ENCODE data around the gene OR10Z1.

The OR10Z1 gene

GRCh38 chr1:158604968-158605367, at the start of gene OR10Z1:
OR10Z1 (plus strand) TSS chr1:158605268; CDS start chr1:158606439, 1,171 bp downstream.
- no peak for DNase-seq (ENCODE audit: extremely low read depth in 1 of 2, low read depth in 1 of 2)

GRCh38 chr1:158559696-158560095, 45.4 kb upstream of the OR10Z1 start:
- no peak for DNase-seq (ENCODE audit: extremely low read depth in 1 of 2, low read depth in 1 of 2)

GRCh38 chr1:158563853-158564252, 41.2 kb upstream of the OR10Z1 start:
- DNase-seq (ENCODE audit: extremely low read depth in 1 of 2, low read depth in 1 of 2): no peak

- no peak for DNase-seq (ENCODE audit: extremely low read depth in 1 of 2, low read depth in 1 of 2)
Observed at GRCh38 chr1:158564608-158565007, 40.5 kb upstream of the OR10Z1 start.

GRCh38 chr1:158570480-158570879, 34.6 kb upstream of the OR10Z1 start, which contains the start of gene OR6P1:
OR6P1 (minus strand) TSS chr1:158570580; CDS start chr1:158563604, 6,976 bp downstream.
- no peak for DNase-seq (ENCODE audit: extremely low read depth in 1 of 2, low read depth in 1 of 2)

- no peak for DNase-seq (ENCODE audit: extremely low read depth in 1 of 2, low read depth in 1 of 2)
Observed at GRCh38 chr1:158572226-158572625, 32.8 kb upstream of the OR10Z1 start.

GRCh38 chr1:158577561-158577960, 27.5 kb upstream of the OR10Z1 start:
- no peak for DNase-seq (ENCODE audit: extremely low read depth in 1 of 2, low read depth in 1 of 2)

GRCh38 chr1:158579733-158580132, 25.3 kb upstream of the OR10Z1 start, which contains the start of gene OR10X1:
OR10X1 (minus strand) TSS chr1:158579899; CDS start chr1:158579899, 0 bp downstream.
- DNase-seq (ENCODE audit: extremely low read depth in 1 of 2, low read depth in 1 of 2): no peak

GRCh38 chr1:158583962-158584361, 21.1 kb upstream of the OR10Z1 start:
- no peak for DNase-seq (ENCODE audit: extremely low read depth in 1 of 2, low read depth in 1 of 2)

- no peak for DNase-seq (ENCODE audit: extremely low read depth in 1 of 2, low read depth in 1 of 2)
Observed at GRCh38 chr1:158586942-158587341, 18.1 kb upstream of the OR10Z1 start.

GRCh38 chr1:158600735-158601134, 4.3 kb upstream of the OR10Z1 start:
- no peak for DNase-seq (ENCODE audit: extremely low read depth in 1 of 2, low read depth in 1 of 2)

- no peak for DNase-seq (ENCODE audit: extremely low read depth in 1 of 2, low read depth in 1 of 2)
Observed at GRCh38 chr1:158607296-158607695, 2.2 kb downstream of the OR10Z1 start.

GRCh38 chr1:158611916-158612315, 6.8 kb downstream of the OR10Z1 start:
- no peak for DNase-seq (ENCODE audit: extremely low read depth in 1 of 2, low read depth in 1 of 2)

- no peak for DNase-seq (ENCODE audit: extremely low read depth in 1 of 2, low read depth in 1 of 2)
Observed at GRCh38 chr1:158613764-158614163, 8.7 kb downstream of the OR10Z1 start.

- no peak for DNase-seq (ENCODE audit: extremely low read depth in 1 of 2, low read depth in 1 of 2)
Observed at GRCh38 chr1:158638146-158638545, 33.1 kb downstream of the OR10Z1 start.

- no peak for DNase-seq (ENCODE audit: extremely low read depth in 1 of 2, low read depth in 1 of 2)
Observed at GRCh38 chr1:158638904-158639303, 33.8 kb downstream of the OR10Z1 start.

- DNase-seq (ENCODE audit: extremely low read depth in 1 of 2, low read depth in 1 of 2): no peak
Observed at GRCh38 chr1:158644449-158644848, 39.4 kb downstream of the OR10Z1 start.

GRCh38 chr1:158646465-158646864, 41.4 kb downstream of the OR10Z1 start:
- no peak for DNase-seq (ENCODE audit: extremely low read depth in 1 of 2, low read depth in 1 of 2)

GRCh38 chr1:158649052-158649451, 44.0 kb downstream of the OR10Z1 start:
- DNase-seq (ENCODE audit: extremely low read depth in 1 of 2, low read depth in 1 of 2): no peak

GRCh38 chr1:158652721-158653334, 47.8 kb downstream of the OR10Z1 start:
- no peak for DNase-seq (ENCODE audit: extremely low read depth in 1 of 2, low read depth in 1 of 2)

- DNase-seq (ENCODE audit: extremely low read depth in 1 of 2, low read depth in 1 of 2): no peak
Observed at GRCh38 chr1:158654086-158654485, 49.0 kb downstream of the OR10Z1 start.

- DNase-seq (ENCODE audit: extremely low read depth in 1 of 2, low read depth in 1 of 2): no peak
Observed at GRCh38 chr1:158654571-158654970, 49.5 kb downstream of the OR10Z1 start.

Measured in stimulated activated CD8-positive, alpha-beta memory T cell treated with anti-CD3 and anti-CD28 coated beads, Interleukin-7, amount 100 ng/mL, for 48 hours (primary cell).